Cardiac muscle cell (in vitro differentiated cells and primary cell): ENCODE measurements around the gene DIDO1. TPM values are rescaled to one million over a fixed set of nuclear protein-coding genes. Genes with fewer than 3 reads are reported as not detected.

Experiments
- DNase-seq, 2 donors: peaks; one replicate each; pipeline versions ENCODE4 v3.0.0 to v3.0.0-alpha.2; 2010 to 2017; ENCODE audit warnings: low read depth in 1 of 2, low spot score in 1 of 2
- H3K27ac ChIP-seq: fragments of 200-600 bp; sonication (generic); 2 replicates; pipeline ENCODE4 v1.5.1; 2016
- H3K27me3 ChIP-seq: fragments of 200-600 bp; sonication (generic); 2 replicates; pipeline ENCODE4 v1.6.0; 2016; ENCODE audit warnings: control low read depth
- H3K36me3 ChIP-seq: fragments of 200-600 bp; sonication (generic); 2 replicates; pipeline ENCODE4 v1.5.1; 2016; ENCODE audit warnings: control low read depth
- H3K4me1 ChIP-seq: fragments of 200-600 bp; sonication (generic); 2 replicates; pipeline ENCODE4 v1.8.1; 2017; ENCODE audit warnings: low read depth, mild to moderate bottlenecking, mixed run types
- H3K4me3 ChIP-seq: fragments of 200-600 bp; sonication (generic); 2 replicates; pipeline ENCODE4 v1.5.1; 2016; ENCODE audit warnings: mild to moderate bottlenecking
- H3K9me3 ChIP-seq: fragments of 200-600 bp; sonication (generic); 2 replicates; pipeline ENCODE4 v1.5.1; 2017; ENCODE audit warnings: low read depth, mild to moderate bottlenecking, control low read depth
- polyA plus RNA-seq: library from polyadenylated mRNA; unstranded; fragments of >200 nt; fragmentation: Nextera tagmentation; extraction: Ambion mirVana; gene quantifications from 2 replicates; pipeline ENCODE4 v1.2.1, GENCODE V29; 2016
- total RNA-seq: library from RNA; depleted of rRNA; stranded (reverse); fragments of >200 nt; gene quantifications from 2 replicates; pipeline ENCODE4 v1.2.3, GENCODE V29; 2016
- TF ChIP-seq, protein P1 (sequence below): IDR thresholded peaks from 2 replicates; pipeline ENCODE4 v1.5.1; 2012; ENCODE audit warnings: low read depth, mild to moderate bottlenecking, low read length

The DIDO1 gene
- total and polyA plus RNA-seq, 2 experiments from 2014 or later: 28.3 to 69.2 TPM

DNA sequence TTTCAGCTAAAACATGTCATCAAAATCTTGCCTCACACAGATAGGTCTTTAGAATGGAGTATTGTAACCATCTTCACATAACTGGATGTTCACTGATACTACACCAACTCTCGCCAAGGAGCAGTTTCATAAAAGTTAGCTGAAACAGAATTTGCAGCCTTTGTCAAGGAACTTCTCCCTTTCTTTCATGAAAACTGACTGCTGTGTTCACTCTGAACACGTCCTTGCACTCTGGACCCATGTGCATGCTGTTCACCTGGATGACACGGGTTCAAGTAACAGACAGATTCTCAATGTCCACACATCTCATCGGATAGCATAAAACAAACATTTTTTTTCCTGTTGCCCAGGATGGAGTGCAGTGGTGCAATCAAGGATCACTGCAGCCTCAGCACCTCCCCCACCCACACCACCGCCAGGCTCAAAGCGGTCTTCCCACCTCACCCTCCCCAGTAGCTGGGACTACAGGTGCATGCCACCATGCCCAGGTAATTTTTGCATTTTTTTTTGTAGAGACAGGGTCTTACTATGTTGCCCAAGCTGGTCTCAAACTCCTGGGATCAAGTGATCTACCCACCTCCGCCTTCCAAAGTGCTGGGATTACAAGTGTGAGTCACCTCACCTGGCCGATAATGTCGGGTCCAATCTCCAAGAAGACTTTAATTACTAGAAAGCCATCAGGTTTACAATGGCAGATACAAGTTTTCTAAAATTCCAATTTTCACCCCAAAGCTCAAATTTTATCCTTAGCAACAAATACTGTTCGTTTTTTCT lies 9.4 kb downstream of the DIDO1 start:
- no peaks in the 10 kb centered on the region for H3K27me3 ChIP-seq
- no peaks in the 10 kb centered on the region for H3K9me3 ChIP-seq
- TF ChIP-seq, protein P1, sequence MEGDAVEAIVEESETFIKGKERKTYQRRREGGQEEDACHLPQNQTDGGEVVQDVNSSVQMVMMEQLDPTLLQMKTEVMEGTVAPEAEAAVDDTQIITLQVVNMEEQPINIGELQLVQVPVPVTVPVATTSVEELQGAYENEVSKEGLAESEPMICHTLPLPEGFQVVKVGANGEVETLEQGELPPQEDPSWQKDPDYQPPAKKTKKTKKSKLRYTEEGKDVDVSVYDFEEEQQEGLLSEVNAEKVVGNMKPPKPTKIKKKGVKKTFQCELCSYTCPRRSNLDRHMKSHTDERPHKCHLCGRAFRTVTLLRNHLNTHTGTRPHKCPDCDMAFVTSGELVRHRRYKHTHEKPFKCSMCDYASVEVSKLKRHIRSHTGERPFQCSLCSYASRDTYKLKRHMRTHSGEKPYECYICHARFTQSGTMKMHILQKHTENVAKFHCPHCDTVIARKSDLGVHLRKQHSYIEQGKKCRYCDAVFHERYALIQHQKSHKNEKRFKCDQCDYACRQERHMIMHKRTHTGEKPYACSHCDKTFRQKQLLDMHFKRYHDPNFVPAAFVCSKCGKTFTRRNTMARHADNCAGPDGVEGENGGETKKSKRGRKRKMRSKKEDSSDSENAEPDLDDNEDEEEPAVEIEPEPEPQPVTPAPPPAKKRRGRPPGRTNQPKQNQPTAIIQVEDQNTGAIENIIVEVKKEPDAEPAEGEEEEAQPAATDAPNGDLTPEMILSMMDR: no peak
- H3K27ac ChIP-seq: no peak overlapping the region
- DNase-seq: no peak
- H3K4me1 ChIP-seq: peaks cover 41% of the 10 kb centered on the region
- peaks cover 7% of the 10 kb centered on the region for H3K36me3 ChIP-seq
- no peak overlapping the region for H3K4me3 ChIP-seq

- no peaks in the 10 kb centered on the region for H3K27me3 ChIP-seq
- no peak overlapping the region for H3K4me3 ChIP-seq
- DNase-seq: peak; percentile 42 to 64
- TF ChIP-seq, protein P1: no peak
- H3K36me3 ChIP-seq: peaks cover 18% of the 10 kb centered on the region
- no peaks in the 10 kb centered on the region for H3K9me3 ChIP-seq
- H3K27ac ChIP-seq: no peak overlapping the region
- peaks cover 25% of the 10 kb centered on the region for H3K4me1 ChIP-seq
Observed at GRCh38 chr20:62914970-62915457, 11.3 kb downstream of the DIDO1 start.

DNA sequence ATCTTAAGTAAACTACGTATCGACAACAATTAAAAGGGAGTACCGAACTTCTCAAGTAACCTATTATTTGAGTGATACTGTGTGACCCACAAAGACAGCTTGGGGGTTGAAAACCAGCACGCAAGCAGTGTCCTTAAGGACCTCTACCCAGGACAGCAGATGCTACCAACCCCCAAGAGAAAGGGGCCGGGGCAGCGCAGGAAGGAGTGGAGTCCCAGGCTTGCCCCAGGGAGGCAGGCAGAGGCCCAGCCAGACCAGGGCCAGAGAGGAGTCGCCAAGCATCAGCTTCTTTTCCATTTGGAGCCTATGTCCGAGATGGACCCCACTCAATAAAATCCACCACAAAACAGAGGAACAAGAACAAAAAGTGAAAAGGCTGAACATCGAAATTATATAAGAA lies 11.9 kb downstream of the DIDO1 start:
- H3K9me3 ChIP-seq: no peaks in the 10 kb centered on the region
- TF ChIP-seq, protein P1: no peak
- peaks cover 24% of the 10 kb centered on the region for H3K36me3 ChIP-seq
- H3K4me1 ChIP-seq: peaks cover 20% of the 10 kb centered on the region
- no peaks in the 10 kb centered on the region for H3K27me3 ChIP-seq
- no peak for DNase-seq
- H3K27ac ChIP-seq: peak overlapping the region; percentile 49
- H3K4me3 ChIP-seq: no peak overlapping the region

GRCh38 chr20:62913043-62913630 lies 13.2 kb downstream of the DIDO1 start:
- no peak for DNase-seq
- TF ChIP-seq, protein P1: no peak
- H3K4me3 ChIP-seq: no peak overlapping the region
- no peak overlapping the region for H3K27ac ChIP-seq
- peaks cover 20% of the 10 kb centered on the region for H3K4me1 ChIP-seq
- no peaks in the 10 kb centered on the region for H3K27me3 ChIP-seq
- peaks cover 37% of the 10 kb centered on the region for H3K36me3 ChIP-seq
- H3K9me3 ChIP-seq: no peaks in the 10 kb centered on the region

GRCh38 chr20:62911701-62912280 lies 14.5 kb downstream of the DIDO1 start:
- Histone ChIP-seq H3K36me3 (peaks cover 50% of the 10 kb centered on the region), H3K27ac (no peak overlapping the region)

More at GRCh38 chr20:62911701-62912280, 14.5 kb downstream of the DIDO1 start:
- H3K27me3 ChIP-seq: no peaks in the 10 kb centered on the region
- peaks cover 20% of the 10 kb centered on the region for H3K4me1 ChIP-seq
- H3K4me3 ChIP-seq: no peak overlapping the region
- no peaks in the 10 kb centered on the region for H3K9me3 ChIP-seq
- TF ChIP-seq, protein P1: no peak
- no peak for DNase-seq
